Small intestine (tissue), 7 donors: Measurements from ENCODE around the gene CLCNKA. TPM values are rescaled to one million over a fixed set of nuclear protein-coding genes. Genes with fewer than 3 reads are reported as not detected.

ENCODE experiments used
- DNase-seq, 2 donors: peaks; one replicate each; pipeline versions ENCODE4 v3.0.0 to v3.0.0-alpha.2; 2013
- FAIRE-seq: peaks from 2 replicates; lab custom pipeline; 2012; peaks lifted over from hg19 to GRCh38; lab: Jason Lieb, UNC
- H3K27ac ChIP-seq, 3 donors: one replicate each; pipeline ENCODE4 v1.5.1; 2013; ENCODE audit warnings: low read length in 2 of 3, mild to moderate bottlenecking in 2 of 3, control low read depth in 1 of 3, inconsistent platforms in 1 of 3, low read depth in 1 of 3, moderate library complexity in 1 of 3
- H3K27me3 ChIP-seq, 3 donors: one replicate each; pipeline ENCODE4 v1.6.1; 2013; ENCODE audit warnings: low read length in 3 of 3, inconsistent platforms in 1 of 3; ENCODE audit not compliant: control insufficient read depth in 3 of 3, insufficient read depth in 3 of 3
- H3K36me3 ChIP-seq, 3 donors: one replicate each; pipeline ENCODE4 v1.6.1; 2013; ENCODE audit warnings: low read length in 3 of 3, inconsistent platforms in 1 of 3, low read depth in 1 of 3, mild to moderate bottlenecking in 1 of 3, moderate library complexity in 1 of 3; ENCODE audit not compliant: control insufficient read depth in 3 of 3, insufficient read depth in 2 of 3
- H3K4me1 ChIP-seq, 3 donors: one replicate each; pipeline ENCODE4 v1.6.1; 2013; ENCODE audit warnings: low read length in 2 of 3, inconsistent platforms in 1 of 3, low read depth in 1 of 3, mild to moderate bottlenecking in 1 of 3, moderate library complexity in 1 of 3; ENCODE audit not compliant: control insufficient read depth in 3 of 3, insufficient read depth in 2 of 3
- H3K4me3 ChIP-seq, 3 donors: one replicate each; pipeline ENCODE4 v1.5.1; 2013; ENCODE audit warnings: low read length in 3 of 3, control low read depth in 1 of 3, inconsistent platforms in 1 of 3, low read depth in 1 of 3, mild to moderate bottlenecking in 1 of 3, moderate library complexity in 1 of 3
- H3K9me3 ChIP-seq, 2 donors: one replicate each; pipeline ENCODE4 v1.6.1; 2013; ENCODE audit warnings: low read depth in 1 of 2, low read length in 1 of 2; ENCODE audit not compliant: control insufficient read depth in 2 of 2, insufficient read depth in 1 of 2
- WGBS, 3 donors: extraction: QIAGEN DNeasy Blood & Tissue Kit; methylation state at CpG; one replicate each; pipeline ENCODE4 v1.1.7; 2013; 5-methylcytosine and 5-hydroxymethylcytosine counted together
- polyA plus RNA-seq, 4 donors: library from polyadenylated mRNA; stranded (reverse) in 3 of 4; unstranded in 1 of 4; fragments of 200-250 nt in 3 of 4; fragments of 120-200 nt in 1 of 4; gene quantifications; one replicate each; pipeline versions ENCODE4 v1.2.1 to v1.2.3, GENCODE V29; 2013
- donor health status: healthy with polysubstance abuse.
- donor health status: control.
- donor health status: control.
- donor health status: Bipolar disorder and iron deficiency.
- donor health status: healthy.

The CLCNKA gene
- polyA plus RNA-seq, 4 donors, result 0.06 to 0.22 (median 0.21) TPM; not detected in 1

DNA sequence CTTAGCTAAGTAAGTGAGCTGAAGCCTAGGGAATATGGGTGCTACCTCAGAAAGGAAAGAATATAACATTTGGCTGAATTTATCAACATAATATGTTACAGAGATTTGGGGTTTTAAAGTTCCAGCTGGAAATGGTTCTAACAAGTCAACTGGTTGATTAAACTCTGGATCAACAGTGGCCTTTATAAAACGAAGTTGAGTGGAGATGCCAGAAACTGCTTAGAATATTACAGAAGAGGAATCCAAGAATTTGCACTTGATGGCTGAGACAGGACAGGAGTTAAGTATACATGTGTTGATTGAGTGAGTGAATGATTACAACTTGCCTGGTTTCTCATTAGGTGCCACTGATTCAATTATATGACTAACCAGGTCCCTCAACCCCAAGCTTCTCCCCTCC is 38.6 kb upstream of the CLCNKA start:
- Histone ChIP-seq H3K9me3 (peaks cover 0 to 10% of the 10 kb centered on the region in 2 donors), H3K27ac (no peak overlapping the region), H3K4me1 (no peaks in the 10 kb centered on the region), H3K36me3 (no peaks in the 10 kb centered on the region), H3K27me3 (no peaks in the 10 kb centered on the region), H3K4me3 (no peak overlapping the region)
- 27 to 42% (median 35%) methylated on average over 1 of the region's 1 CpG for WGBS, 3 donors
- FAIRE-seq (no peak), DNase-seq (no peak)

DNA sequence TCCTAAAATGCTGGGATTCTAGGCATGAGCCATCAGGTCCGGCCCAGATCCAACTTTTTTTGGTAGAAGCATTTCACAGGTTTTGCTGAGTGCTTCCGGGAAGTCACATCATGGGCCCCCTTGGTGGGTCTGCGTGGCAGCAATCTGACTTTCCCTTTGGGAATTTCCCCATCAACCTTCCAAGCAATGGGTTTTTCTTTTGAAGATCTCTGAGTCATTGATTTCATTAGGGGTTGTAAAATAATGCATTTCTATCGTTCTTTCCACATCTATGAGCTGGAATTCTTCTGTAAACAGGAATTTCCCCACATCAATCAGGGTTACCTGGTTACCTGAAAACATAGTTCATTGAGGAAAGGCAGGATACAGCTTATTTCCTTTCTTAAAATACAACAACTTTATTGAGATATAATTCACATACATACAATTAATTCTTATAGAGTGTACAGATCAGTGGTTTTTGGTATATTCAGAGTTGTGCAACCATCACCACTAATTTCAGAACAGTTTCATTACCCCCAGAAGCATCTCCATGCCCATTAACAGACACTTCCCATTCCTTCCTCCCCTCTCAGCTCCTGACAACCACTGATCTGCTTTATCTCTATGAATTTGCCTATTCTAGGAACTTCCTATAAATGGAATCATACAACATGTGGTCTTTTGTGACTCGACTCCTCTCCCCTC is 36.1 kb upstream of the CLCNKA start:
- no peak overlapping the region for H3K27ac ChIP-seq
- no peak for DNase-seq
- no peaks in the 10 kb centered on the region for H3K4me1 ChIP-seq
- no peak for FAIRE-seq
- WGBS, 3 donors, result 41 to 51% (median 41%) methylated on average over 5 of the region's 5 CpGs
- peaks cover 0 to 10% of the 10 kb centered on the region in 2 donors for H3K9me3 ChIP-seq
- H3K36me3 ChIP-seq, result no peaks in the 10 kb centered on the region
- H3K4me3 ChIP-seq, result no peak overlapping the region
- H3K27me3 ChIP-seq, result no peaks in the 10 kb centered on the region

DNA sequence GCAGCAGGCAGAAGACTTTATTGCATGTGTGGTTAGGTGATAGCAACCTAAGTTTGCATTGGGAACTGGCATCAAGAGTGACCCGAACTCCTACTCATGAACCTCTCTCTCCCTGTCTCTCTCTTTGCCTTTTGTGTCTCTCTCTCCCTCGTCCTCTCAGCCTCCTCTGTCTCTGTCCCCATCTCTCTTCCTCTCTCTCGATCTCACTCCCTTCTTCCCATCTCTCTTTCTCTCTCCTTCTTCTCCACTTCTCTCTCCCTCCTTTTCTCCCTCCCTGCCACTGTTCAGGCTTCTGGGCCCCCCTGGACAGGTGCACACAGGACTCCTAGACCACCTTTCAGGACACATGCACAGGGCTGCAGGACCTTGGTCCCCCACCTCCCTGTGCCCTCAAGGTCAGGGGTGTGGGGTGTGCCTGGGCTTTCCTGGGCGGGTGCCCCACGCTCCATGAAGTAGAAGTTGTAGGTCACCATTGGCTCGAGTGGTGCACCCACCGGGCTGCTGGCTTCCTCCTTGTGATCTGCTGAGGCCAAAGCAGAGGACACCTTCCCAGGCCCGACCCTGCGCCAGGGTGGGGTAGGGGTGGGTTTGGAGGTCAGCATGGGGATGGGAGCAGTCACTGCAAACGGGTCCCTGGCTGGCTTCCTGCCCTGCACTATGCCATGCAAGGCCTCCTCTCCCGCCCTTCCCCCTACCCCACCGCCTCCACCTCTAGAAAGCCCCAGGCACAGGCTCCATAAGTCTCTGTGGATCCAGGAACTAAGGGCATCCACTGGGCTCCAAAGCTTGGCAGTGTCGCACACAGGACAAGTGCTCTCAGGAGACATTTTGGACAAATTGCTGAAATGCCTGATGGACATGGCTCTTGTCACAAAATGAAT is 32.7 kb upstream of the CLCNKA start:
- Histone ChIP-seq H3K36me3 (no peaks in the 10 kb centered on the region), H3K27ac (no peak overlapping the region), H3K9me3 (no peaks in the 10 kb centered on the region), H3K4me1 (no peaks in the 10 kb centered on the region), H3K4me3 (no peak overlapping the region), H3K27me3 (no peaks in the 10 kb centered on the region)
- no peak for DNase-seq
- no peak for FAIRE-seq
- whole genome bisulfite sequencing, 3 donors, result 82 to 83% (median 82%) methylated on average over 11 to 13 of the region's 13 CpGs

DNA sequence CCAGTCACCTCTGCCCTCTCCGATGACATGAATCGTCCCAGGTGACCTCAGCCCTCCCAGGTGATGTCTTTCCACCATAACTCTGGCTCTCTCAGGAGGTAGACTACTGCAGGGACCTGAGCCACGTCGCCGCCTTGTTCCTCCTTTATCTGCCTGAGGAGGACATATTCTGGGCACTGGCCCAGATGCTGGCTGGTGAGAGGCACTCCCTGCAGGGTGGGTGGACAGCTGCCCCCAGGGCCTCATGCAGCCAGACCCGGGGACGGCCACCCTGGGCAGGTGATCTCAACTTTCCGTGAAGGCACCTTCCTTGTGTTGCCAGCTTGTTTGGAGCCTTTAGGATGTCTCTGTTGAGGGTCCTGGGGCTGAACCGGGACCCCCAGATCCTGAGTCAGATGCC is 32.1 kb upstream of the CLCNKA start:
- DNase-seq, result no peak
- H3K4me1 ChIP-seq, result no peaks in the 10 kb centered on the region
- 48 to 74% (median 58%) methylated on average over 9 of the region's 9 CpGs for WGBS, 3 donors
- H3K36me3 ChIP-seq, result no peaks in the 10 kb centered on the region
- no peaks in the 10 kb centered on the region for H3K9me3 ChIP-seq
- H3K4me3 ChIP-seq, result no peak overlapping the region
- no peak overlapping the region for H3K27ac ChIP-seq
- FAIRE-seq, result no peak
- H3K27me3 ChIP-seq, result no peaks in the 10 kb centered on the region

DNA sequence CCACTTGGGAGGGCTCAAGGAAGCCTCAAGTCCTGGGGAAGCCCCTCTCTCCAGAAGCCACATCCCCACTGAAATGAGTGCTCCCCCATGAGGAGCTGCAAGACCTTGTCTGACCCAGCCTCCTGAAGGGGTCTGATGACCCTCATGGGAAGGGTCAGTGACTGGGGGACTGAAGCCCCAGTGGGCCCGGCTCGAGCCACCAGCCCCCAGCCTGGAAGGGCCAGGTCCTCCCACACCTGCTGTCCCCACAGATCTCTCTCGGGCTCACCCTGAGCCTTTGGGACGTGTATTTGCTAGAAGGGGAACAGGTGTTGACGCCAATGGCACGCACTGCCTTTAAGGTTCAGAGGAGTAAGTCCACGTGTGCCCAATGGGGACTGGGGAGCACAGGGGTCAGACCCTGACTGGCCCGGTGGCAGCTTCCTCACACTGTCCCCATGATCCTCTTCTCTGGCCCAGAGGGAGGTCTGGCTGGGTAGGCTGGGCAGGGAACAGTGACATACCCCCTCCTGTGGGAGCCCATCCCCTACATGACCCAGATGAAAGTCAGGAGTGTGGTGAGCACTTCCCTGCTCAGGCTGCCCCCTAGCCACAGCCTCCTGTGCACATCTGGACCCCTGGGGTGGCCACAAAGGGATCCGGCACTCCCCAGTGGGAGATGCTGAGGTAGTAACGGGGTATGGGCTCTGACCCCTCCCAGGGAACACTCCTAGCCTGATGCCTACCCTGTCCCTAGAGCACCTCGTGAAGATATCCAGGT is 30.2 kb upstream of the CLCNKA start:
- Histone ChIP-seq H3K36me3 (no peaks in the 10 kb centered on the region), H3K27me3 (no peaks in the 10 kb centered on the region), H3K27ac (no peak overlapping the region), H3K4me1 (no peaks in the 10 kb centered on the region), H3K9me3 (no peaks in the 10 kb centered on the region), H3K4me3 (no peak overlapping the region)
- 79 to 87% (median 80%) methylated on average over 11 of the region's 11 CpGs for WGBS, 3 donors
- no peak for FAIRE-seq
- DNase-seq, result no peak

DNA sequence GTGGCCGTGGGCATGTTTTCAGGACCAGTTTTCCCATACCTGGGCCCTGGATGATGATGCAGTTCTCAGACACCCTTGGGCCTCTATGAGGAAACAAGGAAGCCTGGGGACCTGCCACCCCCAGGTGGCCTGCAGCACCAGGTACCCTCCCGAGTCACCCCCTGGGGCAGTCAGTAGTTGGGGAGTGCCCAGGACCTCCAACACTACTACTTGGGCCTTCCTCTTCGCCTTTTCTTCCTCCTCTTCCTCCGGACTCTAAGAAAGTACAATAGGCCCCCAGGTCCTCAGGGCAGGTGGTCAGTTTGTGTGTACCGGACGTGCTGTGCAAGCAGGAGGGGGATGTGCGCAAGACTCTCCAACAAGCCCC is 29.7 kb upstream of the CLCNKA start:
- Histone ChIP-seq H3K9me3 (no peaks in the 10 kb centered on the region), H3K27ac (no peak overlapping the region), H3K4me1 (no peaks in the 10 kb centered on the region), H3K36me3 (no peaks in the 10 kb centered on the region), H3K4me3 (no peak overlapping the region), H3K27me3 (no peaks in the 10 kb centered on the region)
- FAIRE-seq (no peak), DNase-seq (no peak)
- WGBS, 3 donors, result 88 to 92% (median 92%) methylated on average over 7 of the region's 7 CpGs

DNA sequence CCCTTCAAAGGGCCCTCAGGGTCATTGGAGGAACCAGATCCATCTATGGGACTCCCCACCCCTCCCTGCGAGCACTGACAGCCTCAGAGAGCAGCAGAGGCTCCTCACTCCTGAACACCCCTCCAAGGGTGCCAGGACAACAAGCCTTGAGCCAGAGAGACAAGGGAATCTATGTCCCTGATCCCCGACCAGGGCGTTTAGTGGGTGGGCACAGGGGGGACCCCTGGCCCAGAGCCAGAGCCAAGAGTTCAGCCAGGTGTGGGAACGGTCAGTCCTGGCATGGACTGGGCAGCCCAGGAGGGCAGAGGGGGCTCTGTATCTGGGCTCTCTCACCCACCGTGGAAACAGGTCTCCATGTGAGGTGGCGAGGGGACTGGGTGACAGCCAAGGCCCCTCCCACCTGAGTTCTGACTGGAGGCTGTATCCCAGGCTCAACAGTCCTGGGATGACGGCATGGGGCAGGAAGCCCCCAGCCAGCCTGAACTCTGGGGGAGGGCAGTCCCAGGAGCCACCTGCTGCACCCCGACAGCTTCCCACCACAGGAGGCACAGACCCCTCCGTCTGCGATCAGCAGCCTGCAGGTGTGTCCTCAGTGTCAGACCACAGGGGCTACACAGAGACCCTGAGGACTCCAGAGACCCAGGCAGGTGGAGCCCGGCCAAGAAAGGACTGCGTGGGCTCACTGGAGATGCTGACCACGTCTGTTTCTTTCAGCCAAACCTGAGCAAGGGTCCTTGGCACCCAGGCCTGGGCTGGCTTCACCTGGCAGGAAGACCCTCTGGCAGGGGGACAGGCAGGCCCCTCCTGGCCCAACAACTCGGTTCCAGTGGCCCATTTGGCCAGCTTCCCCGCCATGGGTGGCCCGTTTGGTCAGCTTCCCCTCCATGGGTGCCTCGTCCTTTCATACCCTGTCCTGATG is 29.0 kb upstream of the CLCNKA start:
- H3K9me3 ChIP-seq, result no peaks in the 10 kb centered on the region
- DNase-seq (no peak), FAIRE-seq (no peak)
- no peak overlapping the region for H3K27ac ChIP-seq
- 82 to 85% (median 84%) methylated on average over 15 to 17 of the region's 17 CpGs for WGBS, 3 donors
- peaks cover 0 to 1% (median 0%) of the 10 kb centered on the region in 3 donors for H3K27me3 ChIP-seq
- no peak overlapping the region for H3K4me3 ChIP-seq
- no peaks in the 10 kb centered on the region for H3K4me1 ChIP-seq
- H3K36me3 ChIP-seq, result no peaks in the 10 kb centered on the region
